ENCODE data around the gene TNFAIP2. TPM values are rescaled to one million over a fixed set of nuclear protein-coding genes. Genes with fewer than 3 reads are reported as not detected.

TNFAIP2 gene
- total RNA-seq, 2 experiments from 2014 or later = 1.7 to 1.8 TPM

GRCh38 chr14:103127356-103127755 is 4.1 kb downstream of the TNFAIP2 start:
- Mint-ChIP-seq H3K4me3 (no peak overlapping the region), H3K27ac (no peak overlapping the region), H3K9me3 (ENCODE audit: low read depth) (no peaks in the 10 kb centered on the region), H3K4me1 (no peaks in the 10 kb centered on the region), H3K36me3 (ENCODE audit: low read depth) (no peaks in the 10 kb centered on the region), H3K27me3 (peaks cover 7% of the 10 kb centered on the region)
- ChIA-PET CTCF (no interaction called here), POLR2A (interaction anchor here (0.5 kb wide), 1 partner anchor 320 kb away, joined by 3 read pairs; no protein-coding TSS in a partner anchor)
- DNase-seq (no peak), ATAC-seq (no peak)
- intact Hi-C loops (cut with DNase I, micrococcal nuclease) = no loop called here

GRCh38 chr14:103127861-103128598 is 4.8 kb downstream of the TNFAIP2 start:
- ChIA-PET CTCF (no interaction called here), POLR2A (interaction anchor here (0.5 kb wide), 1 partner anchor 320 kb away, joined by 3 read pairs; no protein-coding TSS in a partner anchor)
- Mint-ChIP-seq H3K36me3 (ENCODE audit: low read depth) (no peaks in the 10 kb centered on the region), H3K27ac (no peak overlapping the region), H3K9me3 (ENCODE audit: low read depth) (no peaks in the 10 kb centered on the region), H3K4me3 (no peak overlapping the region), H3K27me3 (peaks cover 6% of the 10 kb centered on the region), H3K4me1 (no peaks in the 10 kb centered on the region)
- ATAC-seq (no peak), DNase-seq (no peak)
- intact Hi-C loops (cut with DNase I, micrococcal nuclease) = no loop called here

DNA sequence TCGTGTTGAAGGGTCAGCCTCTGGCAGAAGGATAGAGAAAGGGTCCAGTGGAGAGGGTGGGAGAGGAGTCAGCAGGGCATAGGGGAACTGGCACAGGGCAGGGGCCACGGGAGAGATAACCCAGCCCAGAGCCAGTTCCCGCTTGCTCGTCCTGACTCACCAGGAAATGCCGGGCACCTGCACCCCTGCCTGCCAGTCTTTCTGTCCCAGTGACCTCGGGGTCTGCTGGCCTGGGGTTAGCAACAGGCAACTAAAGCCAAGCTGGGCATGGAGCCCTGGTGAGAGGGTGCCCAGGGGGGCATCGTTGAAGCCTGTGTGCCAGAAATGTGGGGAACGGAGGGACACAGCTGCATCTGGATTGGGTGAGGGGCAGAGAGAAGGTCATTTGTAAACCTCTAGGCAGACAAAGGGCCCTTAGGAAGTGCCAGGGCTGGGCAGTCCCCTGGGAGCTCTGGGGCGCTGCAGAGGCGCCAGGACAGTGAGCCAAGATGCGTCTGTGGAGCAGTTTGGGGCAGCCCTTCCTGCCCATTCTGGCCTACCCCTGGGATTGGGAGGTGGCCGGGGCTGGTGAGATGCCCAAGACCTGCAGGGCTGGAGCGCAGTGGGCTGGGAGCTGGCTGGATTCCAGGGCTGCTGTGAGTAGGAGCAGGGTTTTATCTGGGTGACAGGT is 5.5 kb downstream of the TNFAIP2 start:
- CTCF ChIA-PET = interaction anchor here (0.7 kb wide), 1 partner anchor 234 kb away, joined by 3 read pairs; no protein-coding TSS in a partner anchor
- Mint-ChIP-seq H3K36me3 (ENCODE audit: low read depth) (no peaks in the 10 kb centered on the region), H3K9me3 (ENCODE audit: low read depth) (no peaks in the 10 kb centered on the region), H3K27me3 (peaks cover 6% of the 10 kb centered on the region), H3K4me3 (no peak overlapping the region), H3K4me1 (no peaks in the 10 kb centered on the region), H3K27ac (no peak overlapping the region)
- DNase-seq = no peak
- no peak for ATAC-seq
- intact Hi-C loops (cut with DNase I, micrococcal nuclease) = no loop called here
- POLR2A ChIA-PET = no interaction called here

GRCh38 chr14:103129301-103130016 is 6.2 kb downstream of the TNFAIP2 start:
- Mint-ChIP-seq H3K4me1 (no peaks in the 10 kb centered on the region), H3K27me3 (no peaks in the 10 kb centered on the region), H3K9me3 (ENCODE audit: low read depth) (no peaks in the 10 kb centered on the region), H3K27ac (no peak overlapping the region), H3K4me3 (no peak overlapping the region), H3K36me3 (ENCODE audit: low read depth) (no peaks in the 10 kb centered on the region)
- CTCF ChIA-PET = interaction anchor here (0.7 to 2.8 kb wide), 2 partner anchors 24 to 235 kb away, joined by 3 to 9 read pairs; no protein-coding TSS in a partner anchor
- POLR2A ChIA-PET = no interaction called here
- intact Hi-C loops (cut with DNase I, micrococcal nuclease) = no loop called here
- ATAC-seq = no peak
- DNase-seq = no peak

GRCh38 chr14:103130017-103130764 is 6.9 kb downstream of the TNFAIP2 start:
- DNase-seq (no peak), ATAC-seq (no peak)
- ChIA-PET CTCF (interaction anchor here (0.7 to 2.8 kb wide), 2 partner anchors 18 to 25 kb away, joined by 3 to 9 read pairs; no protein-coding TSS in a partner anchor), POLR2A (no interaction called here)
- H3K4me3 Mint-ChIP-seq = no peak overlapping the region
- intact Hi-C loops (cut with DNase I, micrococcal nuclease) = no loop called here
- no peaks in the 10 kb centered on the region for H3K4me1 Mint-ChIP-seq
- no peak overlapping the region for H3K27ac Mint-ChIP-seq
- no peaks in the 10 kb centered on the region for H3K36me3 Mint-ChIP-seq (ENCODE audit: low read depth)
- no peaks in the 10 kb centered on the region for H3K27me3 Mint-ChIP-seq
- H3K9me3 Mint-ChIP-seq (ENCODE audit: low read depth) = no peaks in the 10 kb centered on the region

DNA sequence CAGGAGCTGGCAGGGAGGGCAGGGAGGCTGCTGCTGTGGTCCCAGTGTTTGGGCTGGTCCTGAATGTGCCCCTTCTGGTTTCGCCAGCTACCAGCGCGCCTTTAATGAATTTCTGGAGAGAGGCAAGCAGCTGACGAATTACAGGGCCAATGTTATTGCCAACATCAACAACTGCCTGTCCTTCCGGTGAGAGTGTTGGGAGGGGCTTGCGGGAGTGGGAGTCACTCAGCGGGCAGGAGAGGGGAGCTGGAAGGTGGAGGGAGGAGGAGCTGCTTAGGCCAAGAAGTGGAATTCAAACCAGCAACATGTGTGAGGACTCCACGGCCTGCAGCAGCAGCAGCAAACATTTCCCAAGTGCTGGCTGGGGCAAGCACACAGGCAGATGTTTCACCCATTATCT is 7.7 kb downstream of the TNFAIP2 start:
- no peak overlapping the region for H3K4me3 Mint-ChIP-seq
- H3K9me3 Mint-ChIP-seq (ENCODE audit: low read depth) = no peaks in the 10 kb centered on the region
- ATAC-seq (no peak), DNase-seq (no peak)
- H3K27ac Mint-ChIP-seq = no peak overlapping the region
- intact Hi-C loops (cut with DNase I, micrococcal nuclease) = no loop called here
- no peaks in the 10 kb centered on the region for H3K36me3 Mint-ChIP-seq (ENCODE audit: low read depth)
- CTCF ChIA-PET = interaction anchor here (0.7 to 2.8 kb wide), 2 partner anchors 17 to 26 kb away, joined by 3 to 9 read pairs; no protein-coding TSS in a partner anchor
- H3K4me1 Mint-ChIP-seq = no peaks in the 10 kb centered on the region
- POLR2A ChIA-PET = no interaction called here
- no peaks in the 10 kb centered on the region for H3K27me3 Mint-ChIP-seq

- no peaks in the 10 kb centered on the region for H3K27me3 Mint-ChIP-seq
- no peak for ATAC-seq
- no peaks in the 10 kb centered on the region for H3K36me3 Mint-ChIP-seq (ENCODE audit: low read depth)
- ChIA-PET POLR2A (no interaction called here), CTCF (interaction anchor here (2.8 kb wide), 1 partner anchor 26 kb away, joined by 9 read pairs; no protein-coding TSS in a partner anchor)
- no peaks in the 10 kb centered on the region for H3K4me1 Mint-ChIP-seq
- H3K9me3 Mint-ChIP-seq (ENCODE audit: low read depth) = no peaks in the 10 kb centered on the region
- no peak for DNase-seq
- intact Hi-C loops (cut with DNase I, micrococcal nuclease) = no loop called here
- H3K4me3 Mint-ChIP-seq = no peak overlapping the region
- H3K27ac Mint-ChIP-seq = no peak overlapping the region
These were observed 8.3 kb downstream of the TNFAIP2 start for GRCh38 chr14:103131580-103131979.

- no peaks in the 10 kb centered on the region for H3K9me3 Mint-ChIP-seq (ENCODE audit: low read depth)
- CTCF ChIA-PET = interaction anchor here (2.8 kb wide), 1 partner anchor 27 kb away, joined by 9 read pairs; no protein-coding TSS in a partner anchor
These were observed 9.3 kb downstream of the TNFAIP2 start for GRCh38 chr14:103132381-103133209.

DNA sequence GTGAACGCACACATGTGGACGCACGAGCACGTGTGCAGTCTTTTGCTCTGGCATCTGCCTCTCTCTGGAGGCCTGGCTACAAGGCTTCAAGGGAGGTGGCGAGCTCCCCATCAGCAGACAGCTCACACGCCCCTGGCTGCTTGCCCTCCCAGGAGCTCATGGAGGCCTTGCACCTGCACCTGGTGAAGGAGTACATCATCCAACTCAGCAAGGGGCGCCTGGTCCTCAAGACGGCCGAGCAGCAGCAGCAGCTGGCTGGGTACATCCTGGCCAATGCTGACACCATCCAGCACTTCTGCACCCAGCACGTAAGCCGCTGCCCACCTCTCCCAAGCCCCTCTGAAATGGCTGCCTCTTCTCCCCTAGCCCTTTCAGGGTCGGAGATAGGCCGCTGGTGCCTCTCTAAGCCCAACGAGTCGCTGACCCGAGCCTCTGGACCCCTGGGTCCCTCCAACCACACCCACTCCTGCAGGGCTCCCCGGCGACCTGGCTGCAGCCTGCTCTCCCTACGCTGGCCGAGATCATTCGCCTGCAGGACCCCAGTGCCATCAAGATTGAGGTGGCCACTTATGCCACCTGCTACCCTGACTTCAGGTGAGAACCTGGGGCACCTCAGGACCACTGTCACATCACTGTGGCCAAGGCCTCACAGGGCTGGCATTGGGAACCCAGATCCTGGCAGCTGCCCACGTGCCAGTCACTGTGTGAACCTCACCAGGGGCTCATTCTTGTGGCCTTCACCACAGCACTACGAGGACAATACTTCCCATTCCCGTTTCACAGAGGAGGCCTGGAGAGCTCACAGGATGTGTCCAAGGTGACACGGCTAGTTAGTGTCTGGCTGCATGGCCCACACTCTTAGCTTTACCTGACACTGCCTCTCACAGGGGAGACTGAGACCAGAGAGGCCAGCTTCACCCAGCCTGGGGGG is 10.2 kb downstream of the TNFAIP2 start:
- POLR2A ChIA-PET = no interaction called here
- H3K4me3 Mint-ChIP-seq = no peak overlapping the region
- no peaks in the 10 kb centered on the region for H3K4me1 Mint-ChIP-seq
- no peak overlapping the region for H3K27ac Mint-ChIP-seq
- H3K36me3 Mint-ChIP-seq (ENCODE audit: low read depth) = no peaks in the 10 kb centered on the region
- H3K9me3 Mint-ChIP-seq (ENCODE audit: low read depth) = no peaks in the 10 kb centered on the region
- CTCF ChIA-PET = interaction anchor here (0.6 kb wide), 1 partner anchor 16 kb away, joined by 3 read pairs; no protein-coding TSS in a partner anchor
- intact Hi-C loops (cut with DNase I, micrococcal nuclease) = no loop called here
- ATAC-seq (no peak), DNase-seq (no peak)
- H3K27me3 Mint-ChIP-seq = no peaks in the 10 kb centered on the region

More at GRCh38 chr14:103132381-103133209, 9.3 kb downstream of the TNFAIP2 start:
- ATAC-seq = no peak
- H3K36me3 Mint-ChIP-seq (ENCODE audit: low read depth) = no peaks in the 10 kb centered on the region
- no peak overlapping the region for H3K27ac Mint-ChIP-seq
- H3K4me1 Mint-ChIP-seq = no peaks in the 10 kb centered on the region
- H3K27me3 Mint-ChIP-seq = no peaks in the 10 kb centered on the region
- intact Hi-C loops (cut with DNase I, micrococcal nuclease) = no loop called here
- no peak for DNase-seq
- H3K4me3 Mint-ChIP-seq = no peak overlapping the region
- POLR2A ChIA-PET = no interaction called here

DNA sequence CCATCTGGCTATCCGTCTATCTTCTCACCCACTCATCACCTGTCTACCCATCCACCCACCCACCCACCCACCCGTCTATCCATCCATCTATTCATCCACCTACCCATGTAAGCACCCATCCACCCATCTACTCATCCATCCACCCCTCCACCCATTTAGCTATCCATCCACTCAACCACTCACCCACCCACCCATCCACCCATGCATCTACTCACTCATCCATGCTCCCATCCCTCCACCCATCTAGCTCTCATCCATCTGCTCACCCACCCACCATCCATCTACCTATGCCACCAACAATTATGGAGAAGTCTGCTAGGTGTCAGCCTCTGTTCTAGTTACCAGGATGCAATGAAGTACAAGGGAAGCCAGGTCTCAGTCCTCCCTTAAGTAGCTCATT is 11.1 kb downstream of the TNFAIP2 start:
- ChIA-PET POLR2A (no interaction called here), CTCF (interaction anchor here (0.6 to 1.0 kb wide), 3 partner anchors 10 to 30 kb away, joined by 3 to 4 read pairs (median 3); no protein-coding TSS in a partner anchor)
- no peaks in the 10 kb centered on the region for H3K4me1 Mint-ChIP-seq
- no peak overlapping the region for H3K27ac Mint-ChIP-seq
- intact Hi-C loops (cut with DNase I, micrococcal nuclease) = no loop called here
- H3K36me3 Mint-ChIP-seq (ENCODE audit: low read depth) = no peaks in the 10 kb centered on the region
- no peaks in the 10 kb centered on the region for H3K9me3 Mint-ChIP-seq (ENCODE audit: low read depth)
- ATAC-seq (no peak), DNase-seq (no peak)
- no peak overlapping the region for H3K4me3 Mint-ChIP-seq
- no peaks in the 10 kb centered on the region for H3K27me3 Mint-ChIP-seq
